Adrenal gland (tissue), 5 donors: ENCODE results near the gene TMEM229B.

Experiments used
- POLR2A ChIP-seq, 2 donors: fragments of 450-650 bp; IDR thresholded peaks; one replicate each; pipeline ENCODE4 v1.6.1; 2017; ENCODE audit warnings: antibody characterized with exemption in 2 of 2, mild to moderate bottlenecking in 2 of 2, moderate library complexity in 1 of 2
- TF ChIP-seq, protein P1 (sequence below), 6 experiments: fragments of 450-650 bp in 4 of 6; fragments of 200-600 bp in 2 of 6; sonication (generic) in 1 of 6; IDR thresholded peaks; 1 replicate in 5 of 6; 2 replicates in 1 of 6; pipeline versions ENCODE4 v1.5.1 to v1.8.0; 2016 to 2021; ENCODE audit warnings: antibody characterized with exemption in 6 of 6, mild to moderate bottlenecking in 2 of 6, moderate library complexity in 1 of 6
- donor health status: DM: no; HTN: no; CAD: no.

DNA sequence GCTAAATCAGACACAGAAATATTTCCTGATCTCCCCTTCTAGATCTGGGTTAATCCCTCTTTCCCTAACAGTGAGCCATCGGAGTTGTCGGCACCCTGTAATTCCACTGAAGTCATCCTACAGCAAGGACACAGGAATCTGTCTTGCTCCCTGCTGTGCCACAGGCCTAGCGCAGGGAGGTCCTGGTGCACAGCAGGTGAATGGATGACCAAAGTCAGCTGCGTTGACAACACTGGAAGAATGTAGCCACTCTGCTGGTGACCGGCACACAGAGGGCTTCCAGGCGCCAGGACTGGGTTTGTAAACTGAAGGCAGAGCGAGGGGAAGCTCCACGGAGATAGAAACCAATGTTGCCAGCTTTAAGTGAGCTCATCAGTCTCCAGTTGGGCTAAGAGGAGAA lies 23.6 kb downstream of the TMEM229B start:
- TF ChIP-seq, protein P1, sequence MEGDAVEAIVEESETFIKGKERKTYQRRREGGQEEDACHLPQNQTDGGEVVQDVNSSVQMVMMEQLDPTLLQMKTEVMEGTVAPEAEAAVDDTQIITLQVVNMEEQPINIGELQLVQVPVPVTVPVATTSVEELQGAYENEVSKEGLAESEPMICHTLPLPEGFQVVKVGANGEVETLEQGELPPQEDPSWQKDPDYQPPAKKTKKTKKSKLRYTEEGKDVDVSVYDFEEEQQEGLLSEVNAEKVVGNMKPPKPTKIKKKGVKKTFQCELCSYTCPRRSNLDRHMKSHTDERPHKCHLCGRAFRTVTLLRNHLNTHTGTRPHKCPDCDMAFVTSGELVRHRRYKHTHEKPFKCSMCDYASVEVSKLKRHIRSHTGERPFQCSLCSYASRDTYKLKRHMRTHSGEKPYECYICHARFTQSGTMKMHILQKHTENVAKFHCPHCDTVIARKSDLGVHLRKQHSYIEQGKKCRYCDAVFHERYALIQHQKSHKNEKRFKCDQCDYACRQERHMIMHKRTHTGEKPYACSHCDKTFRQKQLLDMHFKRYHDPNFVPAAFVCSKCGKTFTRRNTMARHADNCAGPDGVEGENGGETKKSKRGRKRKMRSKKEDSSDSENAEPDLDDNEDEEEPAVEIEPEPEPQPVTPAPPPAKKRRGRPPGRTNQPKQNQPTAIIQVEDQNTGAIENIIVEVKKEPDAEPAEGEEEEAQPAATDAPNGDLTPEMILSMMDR (IDR thresholded peaks at IDR 0.05), result no peak
- TF ChIP-seq POLR2A (IDR thresholded peaks at IDR 0.05), result no peak
